Peyer's patch (tissue), 4 donors: ENCODE results near the gene CHST7.

Experiments used
- CTCF ChIP-seq, 6 experiments: fragments of 450-650 bp in 4 of 6; fragments of 200-600 bp in 2 of 6; sonication (generic) in 1 of 6; IDR thresholded peaks; one replicate each; pipeline ENCODE4 v1.5.1; 2017 to 2019; ENCODE audit warnings: antibody characterized with exemption in 6 of 6, mild to moderate bottlenecking in 3 of 6, moderate library complexity in 1 of 6
- POLR2A ChIP-seq, 2 donors: fragments of 450-650 bp; IDR thresholded peaks; one replicate each; pipeline ENCODE4 v1.5.1; 2017; ENCODE audit warnings: antibody characterized with exemption in 2 of 2, mild to moderate bottlenecking in 2 of 2, moderate library complexity in 2 of 2

- no peak for TF ChIP-seq CTCF (IDR thresholded peaks at IDR 0.05)
- no peak for TF ChIP-seq POLR2A (IDR thresholded peaks at IDR 0.05)
These were observed 14.2 kb downstream of the CHST7 start for GRCh38 chrX:46587753-46588171.
